ENCODE measurements around the gene CCDC159.
"Not testable (repeated sequence)": the region's sequence is repeated elsewhere in the genome, so short reads cannot be mapped to it uniquely, and the experiment has no call there.

CCDC159 gene

GRCh38 chr19:11338121-11338520 lies 8.2 kb upstream of the CCDC159 start:
- ChIA-PET CTCF (interaction anchor here (0.9 to 1.8 kb wide), 3 partner anchors 13 to 43 kb away, joined by 3 to 8 read pairs (median 5); no protein-coding TSS in a partner anchor), POLR2A (no interaction called here)
- no peak for TF ChIP-seq CTCF (IDR thresholded peaks at IDR 0.05; ENCODE audit: control extremely low read depth, extremely low read depth, low read depth, missing control alignments)
- no peak for DNase-seq (ENCODE audit: extremely low spot score)

- no peak for DNase-seq (ENCODE audit: extremely low spot score)
- no peak for TF ChIP-seq CTCF (IDR thresholded peaks at IDR 0.05; ENCODE audit: control extremely low read depth, extremely low read depth, low read depth, missing control alignments)
- ChIA-PET CTCF (interaction anchor here (1.3 to 1.8 kb wide), 2 partner anchors 14 to 43 kb away, joined by 5 to 8 read pairs; no protein-coding TSS in a partner anchor), POLR2A (no interaction called here)
Observed at GRCh38 chr19:11338569-11339253, 7.6 kb upstream of the CCDC159 start.

GRCh38 chr19:11339254-11340098 lies 6.8 kb upstream of the CCDC159 start, which contains the start of gene RAB3D:
Gene RAB3D, minus strand, starts transcription at chr19:11339657. Its CDS starts 2,258 bp downstream, at chr19:11337399.
- POLR2A ChIA-PET = interaction anchor here (0.6 kb wide), 1 partner anchor 15 kb away, joined by 3 read pairs; no protein-coding TSS in a partner anchor
- DNase-seq (ENCODE audit: extremely low spot score) = peak; percentile 97
- CTCF ChIA-PET = interaction anchor here (0.8 to 1.8 kb wide), 7 partner anchors 10 to 143 kb away, joined by 3 to 11 read pairs (median 4); no protein-coding TSS in a partner anchor
- no peak for TF ChIP-seq CTCF (IDR thresholded peaks at IDR 0.05; ENCODE audit: control extremely low read depth, extremely low read depth, low read depth, missing control alignments)

- CTCF ChIA-PET = interaction anchor here (0.8 to 1.8 kb wide), 7 partner anchors 9 to 142 kb away, joined by 3 to 11 read pairs (median 4); no protein-coding TSS in a partner anchor
- DNase-seq (ENCODE audit: extremely low spot score); POLR2A ChIA-PET: not testable (repeated sequence)
Observed at GRCh38 chr19:11340099-11340467, 6.2 kb upstream of the CCDC159 start.

GRCh38 chr19:11342429-11342828 lies 3.9 kb upstream of the CCDC159 start:
- no peak for TF ChIP-seq CTCF (IDR thresholded peaks at IDR 0.05; ENCODE audit: control extremely low read depth, extremely low read depth, low read depth, missing control alignments)
- CTCF ChIA-PET = interaction anchor here (0.8 to 1.5 kb wide), 4 partner anchors 41 to 140 kb away, joined by 3 to 5 read pairs (median 4); partner anchors contain the start of gene EPOR
- no peak for DNase-seq (ENCODE audit: extremely low spot score)
- POLR2A ChIA-PET = no interaction called here

GRCh38 chr19:11345122-11345803 lies 1.1 kb upstream of the CCDC159 start:
- no peak for TF ChIP-seq CTCF (IDR thresholded peaks at IDR 0.05; ENCODE audit: control extremely low read depth, extremely low read depth, low read depth, missing control alignments)
- ChIA-PET CTCF (interaction anchor here (1.0 to 2.6 kb wide), 6 partner anchors 12 to 137 kb away, joined by 3 to 11 read pairs (median 5); no protein-coding TSS in a partner anchor), POLR2A (interaction anchor here (0.5 to 1.6 kb wide), 2 partner anchors 30 to 66 kb away, joined by 5 to 6 read pairs; partner anchors contain the start of gene SWSAP1)
- no peak for DNase-seq (ENCODE audit: extremely low spot score)
